Right ventricle myocardium superior (tissue), 1 donor: ENCODE measurements around the gene HHAT. TPM values are rescaled to one million over a fixed set of nuclear protein-coding genes. Genes with fewer than 3 reads are reported as not detected.
"Not testable (repeated sequence)": the region's sequence is repeated elsewhere in the genome, so short reads cannot be mapped to it uniquely, and the experiment has no call there.

Experiments
- ATAC-seq: fragments of 200-7000 bp; cut with Tn5 transposase; one replicate; pipeline ENCODE4 v1.9.1; 2020; ENCODE audit warnings: mild to moderate bottlenecking; ENCODE audit not compliant: poor library complexity
- DNase-seq: peaks from one replicate; pipeline ENCODE4 v3.0.0-alpha.2; 2020
- intact Hi-C: fragments of 100-400 bp; cut with DNase I; formaldehyde crosslinking; loops from one replicate; pipeline ENCODE4 v1.11.2; 2022
- total RNA-seq: library from RNA; stranded (reverse); fragmentation: NEBNext Ultra II Directional; extraction: Animal tissue kit (Norgen Biotek cat#: 25700); gene quantifications from one replicate; pipeline ENCODE4 v1.2.1, GENCODE V29; 2021
- donor health status: DM: no; HTN: yes; CAD: no; lungs with severe emphysema.

HHAT gene
- total RNA-seq, 1 donor from 2014 or later: 1.5 TPM

- intact Hi-C loops: no loop called here
- ATAC-seq: no peak
- DNase-seq: no peak
Observed at GRCh38 chr1:210344706-210345105, 16.0 kb downstream of the HHAT start.

DNA sequence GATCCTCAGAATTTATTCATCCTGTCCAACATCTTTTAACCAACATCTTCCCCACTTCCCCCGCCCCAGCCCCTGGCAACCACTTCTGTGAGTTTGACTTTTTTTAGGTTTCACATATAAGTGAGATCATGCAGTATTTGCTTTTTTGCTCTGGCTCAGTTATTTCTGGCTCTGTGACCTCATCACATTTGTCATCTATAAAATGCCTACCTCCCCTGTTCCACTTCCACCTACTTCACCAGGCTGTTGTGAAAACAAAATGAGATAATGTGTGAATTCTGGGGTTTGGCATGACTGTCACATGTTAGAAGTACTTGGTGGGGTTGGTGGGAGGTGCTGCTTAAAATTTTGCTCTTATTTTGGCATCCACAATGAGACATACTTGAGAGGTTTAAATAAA is 18.4 kb downstream of the HHAT start:
- DNase-seq (no peak), ATAC-seq (peak; percentile 41)
- intact Hi-C loops: no loop called here

DNA sequence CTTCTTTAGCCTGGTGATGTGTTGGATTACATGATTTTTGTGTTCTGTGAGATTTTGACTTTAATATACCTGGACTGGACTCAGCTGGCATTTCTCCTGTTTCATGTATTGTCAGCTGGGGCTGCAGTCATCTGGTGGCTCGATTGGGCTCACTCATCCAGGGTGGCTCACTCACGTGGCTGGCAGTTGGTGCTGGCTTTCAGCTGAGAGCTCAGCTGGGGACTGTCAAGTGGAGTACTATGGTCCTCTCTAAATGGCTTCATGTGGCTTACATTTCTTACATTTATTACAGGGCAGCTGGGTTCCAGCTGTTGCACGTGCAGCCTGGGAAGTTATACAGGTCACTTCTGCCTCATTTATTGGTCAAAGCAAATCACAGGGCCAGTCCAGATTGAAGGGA is 22.8 kb downstream of the HHAT start:
- DNase-seq: no peak
- intact Hi-C loops: no loop called here
- ATAC-seq: no peak

DNA sequence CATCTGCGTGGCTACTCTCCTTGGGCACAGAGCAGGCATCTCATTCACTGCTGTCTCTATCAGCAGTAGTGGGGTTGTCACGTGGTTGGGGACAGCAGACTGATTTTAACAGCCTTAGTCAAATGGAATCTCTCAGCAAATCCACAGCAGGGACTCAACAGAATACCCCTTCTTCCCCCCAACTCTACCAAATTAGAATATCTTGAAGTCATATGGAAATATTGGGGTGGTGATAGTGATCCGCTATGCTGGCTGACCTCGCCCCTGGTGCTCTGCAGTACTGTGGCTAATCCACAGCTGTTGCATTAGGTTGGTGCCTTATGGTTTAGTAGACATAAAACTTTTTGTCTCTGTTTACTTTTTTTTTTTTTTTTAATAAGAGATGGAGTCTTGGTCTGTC is 23.9 kb downstream of the HHAT start:
- intact Hi-C loops: no loop called here

GRCh38 chr1:210354305-210354704 is 25.6 kb downstream of the HHAT start:
- ATAC-seq, DNase-seq, intact Hi-C loops: not testable (repeated sequence)

More for the DNA sequence above, 23.9 kb downstream of the HHAT start:
- DNase-seq: no peak
- no peak for ATAC-seq

DNA sequence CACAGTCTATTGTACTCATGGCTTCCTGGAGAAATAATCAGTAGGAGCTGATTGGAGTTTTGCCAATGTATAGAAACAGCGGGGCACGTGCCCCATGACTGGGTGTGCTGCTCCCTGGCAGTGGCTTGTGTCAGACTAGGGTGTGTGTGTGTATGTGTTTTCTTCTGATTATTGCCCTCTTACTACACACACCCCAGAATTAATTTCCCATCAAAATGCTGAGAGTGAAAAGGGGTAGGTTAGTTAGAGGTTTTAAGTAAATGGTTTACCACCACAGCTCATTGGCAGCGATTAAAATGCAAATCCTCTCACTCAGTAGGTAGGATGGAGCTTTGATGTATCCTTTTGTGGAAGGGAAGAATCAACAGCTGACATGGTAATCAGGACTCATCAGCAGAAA is 29.9 kb downstream of the HHAT start:
- ATAC-seq (no peak), DNase-seq (no peak)
- intact Hi-C loops: no loop called here

DNA sequence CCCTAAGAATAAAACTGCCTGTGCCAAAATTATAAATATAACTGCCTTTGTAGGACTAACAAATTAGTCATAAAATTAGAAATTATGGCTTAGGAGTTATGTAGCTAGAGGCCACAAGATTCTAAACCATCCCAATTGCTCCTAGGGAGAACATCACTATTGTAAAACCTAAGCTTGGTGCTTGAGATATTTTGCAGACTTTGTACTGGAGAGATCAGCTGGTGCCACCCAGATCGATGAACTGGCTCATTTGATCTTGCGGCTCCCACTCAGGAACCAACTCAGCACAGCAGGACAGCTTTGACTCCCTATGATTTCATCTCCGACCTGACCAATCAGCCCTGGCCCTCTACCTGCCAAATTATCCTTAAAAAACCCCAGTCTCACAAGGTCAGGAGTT is 30.6 kb downstream of the HHAT start:
- DNase-seq (no peak), ATAC-seq (no peak)
- intact Hi-C loops: no loop called here

GRCh38 chr1:210360852-210361477 is 32.3 kb downstream of the HHAT start:
- DNase-seq (no peak), ATAC-seq (peak; percentile 68)
- intact Hi-C loops: loop anchor here (5.0 kb wide), 1 partner anchor 36 kb away; no protein-coding TSS in a partner anchor

DNA sequence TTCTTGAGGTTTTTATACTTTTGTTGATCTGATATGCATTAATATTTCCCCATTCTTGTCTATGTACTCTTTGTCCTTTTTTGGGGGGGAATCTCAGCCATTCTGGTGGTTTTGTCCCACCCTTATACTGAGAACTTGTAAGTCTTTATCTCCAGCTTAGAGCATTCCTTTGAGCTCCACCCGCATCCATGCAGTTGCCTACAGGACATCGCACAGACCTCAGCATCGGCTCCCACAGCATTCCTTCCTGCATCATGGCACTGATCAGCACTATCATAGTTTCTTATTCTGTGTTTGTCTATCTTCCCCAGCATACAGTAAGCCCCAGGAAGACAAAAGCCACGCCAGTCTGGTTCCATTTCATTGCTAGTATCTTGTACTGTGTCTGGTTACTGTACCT is 33.0 kb downstream of the HHAT start:
- ATAC-seq (no peak), DNase-seq (no peak)
- intact Hi-C loops: loop anchor here (5.0 kb wide), 1 partner anchor 36 kb away; no protein-coding TSS in a partner anchor

DNA sequence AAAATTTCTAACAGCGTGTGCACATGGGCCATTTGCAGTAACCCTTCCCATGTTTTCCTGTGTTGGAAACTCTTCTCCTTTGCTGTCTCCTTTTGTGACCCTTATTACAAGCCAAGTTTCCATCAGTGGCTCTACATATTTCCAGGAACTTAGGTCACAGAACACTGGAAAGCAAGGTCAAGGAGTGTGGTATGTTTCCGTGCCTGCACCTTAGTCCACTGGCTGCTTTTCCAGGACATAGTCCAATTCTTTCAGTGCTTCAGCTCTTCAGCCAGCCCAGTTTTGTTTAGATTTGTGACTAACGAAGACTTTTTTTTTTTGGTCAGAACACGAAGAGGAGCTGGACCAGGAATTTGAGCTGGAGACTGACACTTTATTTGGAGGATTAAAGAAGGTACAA is 33.8 kb downstream of the HHAT start:
- ATAC-seq: peak; percentile 80
- intact Hi-C loops: loop anchor here (5.0 kb wide), 1 partner anchor 35 kb away; no protein-coding TSS in a partner anchor
- DNase-seq: no peak

DNA sequence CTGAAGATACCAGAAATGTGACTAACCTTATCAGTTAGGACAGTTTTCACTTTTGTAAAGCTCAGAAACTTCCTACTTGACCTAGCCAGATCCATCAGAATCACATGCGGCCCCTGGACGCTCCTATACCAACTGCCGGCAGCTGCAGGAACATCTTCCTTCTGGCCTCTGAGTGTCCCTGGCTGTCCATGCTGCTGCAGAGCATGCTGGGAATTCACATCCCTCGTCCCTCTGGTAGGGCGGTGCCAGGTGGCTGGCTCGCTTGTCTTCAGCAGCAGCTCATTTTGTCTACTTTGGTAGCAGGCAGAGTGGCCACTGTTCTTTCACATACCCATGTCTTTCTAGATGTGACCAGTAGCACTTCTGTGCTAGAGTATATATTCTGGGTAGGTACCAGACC is 34.4 kb downstream of the HHAT start:
- peak; percentile 35 for ATAC-seq
- intact Hi-C loops: loop anchor here (5.0 kb wide), 1 partner anchor 34 kb away; no protein-coding TSS in a partner anchor

GRCh38 chr1:210364479-210364878 is 35.8 kb downstream of the HHAT start:
- intact Hi-C loops: loop anchor here (5.0 kb wide), 1 partner anchor 33 kb away; no protein-coding TSS in a partner anchor
- peak; percentile 70 for DNase-seq
- peak; percentile 52 for ATAC-seq

More for the DNA sequence above, 34.4 kb downstream of the HHAT start:
- peak; percentile 63 for DNase-seq

DNA sequence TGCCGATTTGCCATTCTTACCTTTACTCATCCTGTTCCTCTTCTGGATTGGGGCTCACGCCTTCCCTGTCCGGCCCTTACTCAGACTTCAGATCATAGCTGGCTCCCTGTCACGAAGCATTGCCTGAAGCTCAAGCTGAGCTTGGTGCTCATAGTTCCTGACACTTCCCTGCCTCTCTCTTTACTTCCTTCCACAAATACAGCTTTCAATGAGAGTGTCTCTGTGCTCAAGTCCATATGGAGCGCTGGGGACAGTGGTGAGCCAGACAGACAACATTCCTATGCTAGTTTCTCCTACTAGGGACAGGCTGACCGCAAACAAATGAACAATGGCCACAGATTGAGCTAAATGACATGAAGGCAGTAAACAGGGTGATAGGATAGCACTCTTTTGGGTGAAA is 38.1 kb downstream of the HHAT start:
- DNase-seq: no peak
- intact Hi-C loops: no loop called here
- no peak for ATAC-seq

GRCh38 chr1:210367566-210367965 is 38.9 kb downstream of the HHAT start:
- ATAC-seq (no peak), DNase-seq (no peak)
- intact Hi-C loops: no loop called here

DNA sequence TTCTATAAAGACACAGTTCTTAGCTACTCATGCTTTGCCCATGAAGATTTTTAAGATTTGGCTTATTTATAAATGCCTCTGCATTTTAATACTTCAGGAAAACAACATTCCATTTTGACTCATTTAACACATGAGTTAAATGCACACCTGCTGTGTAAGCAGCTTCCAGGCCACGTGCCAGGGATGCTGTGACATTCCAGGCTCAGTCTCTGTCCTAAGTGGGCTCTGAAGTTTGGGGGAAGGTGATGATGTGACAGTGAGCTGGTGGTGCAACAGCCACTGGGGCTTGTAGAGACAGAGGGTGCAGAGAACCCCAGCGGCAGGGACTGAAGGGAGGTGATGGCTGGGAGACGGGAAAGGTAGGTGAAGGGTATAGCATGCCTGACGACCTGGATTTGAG is 40.7 kb downstream of the HHAT start:
- intact Hi-C loops: no loop called here
- DNase-seq (no peak), ATAC-seq (no peak)

DNA sequence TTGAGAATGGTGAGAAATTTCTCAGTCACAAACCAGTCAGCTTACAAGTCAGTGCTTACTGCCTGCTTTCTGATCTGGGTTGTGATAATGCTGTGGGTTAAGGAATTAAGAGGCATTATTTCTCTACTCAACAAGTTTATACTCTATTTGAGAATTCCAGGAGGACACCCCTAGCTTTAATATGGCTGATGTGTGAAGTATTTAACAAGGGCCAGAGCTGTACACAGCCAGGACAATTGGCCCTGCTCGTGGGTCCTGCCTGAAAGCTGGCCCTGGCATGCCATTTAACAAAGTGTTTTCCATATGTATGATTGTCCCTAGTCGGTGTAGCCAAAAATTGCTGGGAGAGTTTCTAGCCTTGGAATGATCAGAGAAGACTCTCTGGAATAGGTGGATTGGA is 43.2 kb downstream of the HHAT start:
- DNase-seq (no peak), ATAC-seq (no peak)
- intact Hi-C loops: no loop called here

- DNase-seq (no peak), ATAC-seq (no peak)
- intact Hi-C loops: no loop called here
Observed at GRCh38 chr1:210372491-210372890, 43.8 kb downstream of the HHAT start.

GRCh38 chr1:210372931-210373627 is 44.4 kb downstream of the HHAT start:
- DNase-seq: no peak
- no peak for ATAC-seq
- intact Hi-C loops: no loop called here

- intact Hi-C loops: no loop called here
- no peak for ATAC-seq
- DNase-seq: no peak
Observed at GRCh38 chr1:210373628-210373877, 44.9 kb downstream of the HHAT start.

DNA sequence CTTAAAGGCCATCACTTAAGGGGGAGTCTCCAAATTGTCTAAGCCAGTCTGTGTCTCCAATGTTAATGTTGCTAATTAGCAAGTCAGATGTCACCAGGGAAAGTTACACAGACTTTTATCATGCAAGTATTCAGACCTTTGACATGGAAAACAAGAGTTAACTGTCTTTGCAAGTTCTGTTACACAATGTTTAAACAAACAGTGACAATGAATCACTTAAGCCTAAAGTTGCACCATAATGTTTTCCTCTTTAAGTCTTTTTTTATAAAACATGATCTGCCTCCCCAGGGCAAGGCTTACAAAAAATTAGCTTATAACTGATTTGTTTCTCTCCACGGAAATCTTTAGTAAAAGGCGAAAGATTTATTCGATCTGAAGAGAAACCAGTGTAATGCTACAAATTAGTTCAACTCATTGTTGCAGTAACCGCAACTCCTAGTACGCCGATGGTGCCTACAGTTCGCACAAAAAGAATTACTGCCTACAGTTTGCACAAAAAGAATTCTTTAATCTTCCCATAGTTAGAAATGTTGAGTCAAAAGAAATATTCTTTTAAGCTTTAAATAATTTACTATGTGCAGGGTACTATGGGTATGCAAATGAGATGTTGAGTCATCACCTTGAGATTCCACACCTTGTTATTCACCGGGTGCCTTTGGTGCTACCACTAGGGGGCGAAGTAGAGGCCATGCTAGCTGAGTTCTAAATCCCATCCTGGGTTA is 45.3 kb downstream of the HHAT start:
- DNase-seq (no peak), ATAC-seq (peak; percentile 31)
- intact Hi-C loops: no loop called here
